Upper lobe of left lung (tissue), 4 donors: ENCODE measurements around the gene METTL9.
"Not testable (repeated sequence)": the region's sequence is repeated elsewhere in the genome, so short reads cannot be mapped to it uniquely, and the experiment has no call there.

Source experiments
- CTCF ChIP-seq, 6 experiments: fragments of 450-650 bp in 4 of 6; fragments of 200-600 bp in 2 of 6; sonication (generic) in 2 of 6; IDR thresholded peaks; one replicate each; pipeline ENCODE4 v1.5.1; 2016 to 2019; ENCODE audit warnings: antibody characterized with exemption in 6 of 6
- EP300 ChIP-seq, 4 donors: sonication (generic); formaldehyde crosslinking; IDR thresholded peaks; one replicate each; pipeline ENCODE4 v1.5.1; 2017; ENCODE audit warnings: antibody characterized with exemption in 4 of 4, control low read depth in 2 of 4
- POLR2A ChIP-seq, 4 donors: fragments of 450-650 bp; IDR thresholded peaks; one replicate each; pipeline ENCODE4 v1.5.1; 2016 to 2017; ENCODE audit warnings: antibody characterized with exemption in 4 of 4, mild to moderate bottlenecking in 2 of 4
- POLR2AphosphoS5 ChIP-seq, 2 donors: sonication (generic); formaldehyde crosslinking; IDR thresholded peaks; one replicate each; pipeline ENCODE4 v1.5.1; 2017; ENCODE audit warnings: antibody characterized with exemption in 2 of 2

GRCh38 chr16:21629616-21630539, 30.5 kb downstream of the METTL9 start:
- TF ChIP-seq CTCF, POLR2A, EP300, POLR2AphosphoS5 (IDR thresholded peaks at IDR 0.05): not testable (repeated sequence)
